ENCODE measurements around the gene DSCAML1.

DNA sequence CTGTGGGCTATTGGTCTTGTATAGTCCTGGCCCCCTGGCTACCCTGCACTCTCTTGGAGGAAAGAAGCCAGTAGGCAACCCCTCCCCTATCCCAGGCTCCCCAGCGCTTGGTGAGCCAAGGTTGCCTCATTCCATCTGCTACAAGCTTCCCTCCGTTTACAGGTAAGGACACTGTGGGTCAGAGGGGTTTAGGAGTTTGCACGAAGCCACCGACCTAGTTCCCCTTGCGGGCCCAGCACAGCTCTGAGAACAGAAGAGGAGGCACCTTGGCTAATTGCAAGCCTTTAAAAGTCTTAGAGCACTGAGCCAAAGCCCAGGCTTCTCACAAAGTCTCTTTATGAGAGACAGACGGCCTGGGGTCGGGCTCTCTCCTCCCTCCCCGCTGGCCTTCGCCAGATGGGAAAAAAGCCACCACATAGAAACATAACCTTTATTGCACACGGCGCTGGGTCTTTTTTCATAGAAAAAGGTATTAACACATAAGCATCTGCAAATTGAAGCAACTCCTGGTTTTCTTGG is 369.6 kb downstream of the DSCAML1 start:
- TF ChIP-seq EZH2 (IDR thresholded peaks at IDR 0.05; ENCODE audit: insufficient read depth, poor library complexity, severe bottlenecking) (no peak), EZH2phosphoT487 (IDR thresholded peaks at IDR 0.05; ENCODE audit: insufficient read depth, low read depth) (no peak)
